Measurements from ENCODE around the gene CAMK4. TPM values are rescaled to one million over a fixed set of nuclear protein-coding genes. Genes with fewer than 3 reads are reported as not detected.

CAMK4 gene
- total RNA-seq, 1 donor from 2014 or later, result 3.8 TPM

DNA sequence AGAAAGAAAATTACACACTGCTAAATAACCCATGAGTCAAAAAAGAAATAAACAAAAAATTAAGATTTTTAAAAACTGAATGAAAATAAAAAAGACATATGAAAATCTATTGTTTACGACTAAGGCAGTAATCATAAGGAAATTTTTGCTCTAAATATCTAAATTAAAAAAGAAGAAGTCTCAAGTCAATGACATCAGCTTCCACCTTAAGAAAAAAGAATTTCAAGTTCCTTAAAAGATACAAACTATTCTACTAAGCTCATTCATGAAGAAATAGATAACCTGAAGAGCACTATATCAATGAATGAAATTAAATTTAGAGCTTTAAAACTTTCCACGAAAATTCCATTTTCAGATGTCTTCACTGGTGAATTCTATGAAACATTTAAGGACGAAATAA is 303.9 kb downstream of the CAMK4 start:
- no peak overlapping the region for H3K27ac ChIP-seq (ENCODE audit: low read depth, low read length)
- no peaks in the 10 kb centered on the region for H3K9me3 ChIP-seq (ENCODE audit: insufficient read depth, low read depth, low read length)
- H3K27ac Mint-ChIP-seq (ENCODE audit: unreplicated experiment), result no peak overlapping the region
- no peak for DNase-seq (ENCODE audit: low read depth)
- no peak overlapping the region for H2AFZ ChIP-seq (ENCODE audit: low read depth, low read length)
- no peaks in the 10 kb centered on the region for H3K27me3 ChIP-seq (ENCODE audit: insufficient read depth, low read length)
- H3K36me3 Mint-ChIP-seq (ENCODE audit: low read depth, unreplicated experiment), result no peaks in the 10 kb centered on the region
- peaks cover 16% of the 10 kb centered on the region for H3K4me1 Mint-ChIP-seq (ENCODE audit: low read depth, unreplicated experiment)
- no peak overlapping the region for H3K9ac ChIP-seq (ENCODE audit: low read length)
- no peaks in the 10 kb centered on the region for H3K4me1 ChIP-seq (ENCODE audit: insufficient read depth, low read length)
- H4K20me1 ChIP-seq (ENCODE audit: insufficient read depth, low read length), result no peaks in the 10 kb centered on the region
- no peak for FAIRE-seq
- H3K27me3 Mint-ChIP-seq (ENCODE audit: low read depth, unreplicated experiment), result no peaks in the 10 kb centered on the region
- H3K4me3 Mint-ChIP-seq (ENCODE audit: unreplicated experiment), result no peak overlapping the region
- H3K36me3 ChIP-seq (ENCODE audit: insufficient read depth, low read length), result no peaks in the 10 kb centered on the region
- no peak overlapping the region for H3K4me3 ChIP-seq (ENCODE audit: insufficient read depth, low read depth, low read length)
- H3K9me3 Mint-ChIP-seq (ENCODE audit: unreplicated experiment), result no peaks in the 10 kb centered on the region
- TF ChIP-seq EZH2 (IDR thresholded peaks at IDR 0.05; ENCODE audit: insufficient read depth, low read length), result no peak
- TF ChIP-seq, protein P1, sequence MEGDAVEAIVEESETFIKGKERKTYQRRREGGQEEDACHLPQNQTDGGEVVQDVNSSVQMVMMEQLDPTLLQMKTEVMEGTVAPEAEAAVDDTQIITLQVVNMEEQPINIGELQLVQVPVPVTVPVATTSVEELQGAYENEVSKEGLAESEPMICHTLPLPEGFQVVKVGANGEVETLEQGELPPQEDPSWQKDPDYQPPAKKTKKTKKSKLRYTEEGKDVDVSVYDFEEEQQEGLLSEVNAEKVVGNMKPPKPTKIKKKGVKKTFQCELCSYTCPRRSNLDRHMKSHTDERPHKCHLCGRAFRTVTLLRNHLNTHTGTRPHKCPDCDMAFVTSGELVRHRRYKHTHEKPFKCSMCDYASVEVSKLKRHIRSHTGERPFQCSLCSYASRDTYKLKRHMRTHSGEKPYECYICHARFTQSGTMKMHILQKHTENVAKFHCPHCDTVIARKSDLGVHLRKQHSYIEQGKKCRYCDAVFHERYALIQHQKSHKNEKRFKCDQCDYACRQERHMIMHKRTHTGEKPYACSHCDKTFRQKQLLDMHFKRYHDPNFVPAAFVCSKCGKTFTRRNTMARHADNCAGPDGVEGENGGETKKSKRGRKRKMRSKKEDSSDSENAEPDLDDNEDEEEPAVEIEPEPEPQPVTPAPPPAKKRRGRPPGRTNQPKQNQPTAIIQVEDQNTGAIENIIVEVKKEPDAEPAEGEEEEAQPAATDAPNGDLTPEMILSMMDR (IDR thresholded peaks at IDR 0.05; ENCODE audit: insufficient read depth, low read depth, low read length), result no peak
- H3K4me2 ChIP-seq (ENCODE audit: low read length), result no peak overlapping the region
- no peaks in the 10 kb centered on the region for H3K79me2 ChIP-seq (ENCODE audit: insufficient read depth, low read length)

GRCh38 chr5:111530298-111530740 is 306.1 kb downstream of the CAMK4 start:
- Histone ChIP-seq H3K4me2 (ENCODE audit: low read length) (peak overlapping the region; percentile 27), H3K9me3 (ENCODE audit: insufficient read depth, low read depth, low read length) (no peaks in the 10 kb centered on the region), H4K20me1 (ENCODE audit: insufficient read depth, low read length) (no peaks in the 10 kb centered on the region), H3K4me3 (ENCODE audit: insufficient read depth, low read depth, low read length) (no peak overlapping the region), H3K27me3 (ENCODE audit: insufficient read depth, low read length) (no peaks in the 10 kb centered on the region), H3K27ac (ENCODE audit: low read depth, low read length) (peak overlapping the region; percentile 57), H3K9ac (ENCODE audit: low read length) (peak overlapping the region; percentile 33), H2AFZ (ENCODE audit: low read depth, low read length) (peak overlapping the region; percentile 54), H3K36me3 (ENCODE audit: insufficient read depth, low read length) (no peaks in the 10 kb centered on the region), H3K79me2 (ENCODE audit: insufficient read depth, low read length) (no peaks in the 10 kb centered on the region), H3K4me1 (ENCODE audit: insufficient read depth, low read length) (no peaks in the 10 kb centered on the region)
- TF ChIP-seq, protein P1 (IDR thresholded peaks at IDR 0.05; ENCODE audit: insufficient read depth, low read depth, low read length), result no peak
- FAIRE-seq (peak; percentile 37), DNase-seq (ENCODE audit: low read depth) (peak; percentile 94)
- Mint-ChIP-seq H3K27ac (ENCODE audit: unreplicated experiment) (peak overlapping the region; percentile 88), H3K9me3 (ENCODE audit: unreplicated experiment) (no peaks in the 10 kb centered on the region), H3K27me3 (ENCODE audit: low read depth, unreplicated experiment) (no peaks in the 10 kb centered on the region), H3K36me3 (ENCODE audit: low read depth, unreplicated experiment) (no peaks in the 10 kb centered on the region), H3K4me1 (ENCODE audit: low read depth, unreplicated experiment) (peaks cover 16% of the 10 kb centered on the region), H3K4me3 (ENCODE audit: unreplicated experiment) (no peak overlapping the region)

- TF ChIP-seq, protein P1 (IDR thresholded peaks at IDR 0.05; ENCODE audit: insufficient read depth, low read depth, low read length), result no peak
- no peak for TF ChIP-seq EZH2 (IDR thresholded peaks at IDR 0.05; ENCODE audit: insufficient read depth, low read length)
- H2AFZ ChIP-seq (ENCODE audit: low read depth, low read length), result no peak overlapping the region
- H3K27me3 ChIP-seq (ENCODE audit: insufficient read depth, low read length), result no peaks in the 10 kb centered on the region
- DNase-seq (ENCODE audit: low read depth) (no peak), FAIRE-seq (no peak)
- H3K27ac Mint-ChIP-seq (ENCODE audit: unreplicated experiment), result no peak overlapping the region
- H3K4me1 ChIP-seq (ENCODE audit: insufficient read depth, low read length), result no peaks in the 10 kb centered on the region
- H3K9me3 Mint-ChIP-seq (ENCODE audit: unreplicated experiment), result no peaks in the 10 kb centered on the region
- no peak overlapping the region for H3K27ac ChIP-seq (ENCODE audit: low read depth, low read length)
- H4K20me1 ChIP-seq (ENCODE audit: insufficient read depth, low read length), result no peaks in the 10 kb centered on the region
- H3K4me3 Mint-ChIP-seq (ENCODE audit: unreplicated experiment), result no peak overlapping the region
- no peak overlapping the region for H3K4me2 ChIP-seq (ENCODE audit: low read length)
- no peak overlapping the region for H3K9ac ChIP-seq (ENCODE audit: low read length)
- peaks cover 1% of the 10 kb centered on the region for H3K27me3 Mint-ChIP-seq (ENCODE audit: low read depth, unreplicated experiment)
- H3K4me1 Mint-ChIP-seq (ENCODE audit: low read depth, unreplicated experiment), result peaks cover 16% of the 10 kb centered on the region
- no peaks in the 10 kb centered on the region for H3K36me3 ChIP-seq (ENCODE audit: insufficient read depth, low read length)
- no peaks in the 10 kb centered on the region for H3K9me3 ChIP-seq (ENCODE audit: insufficient read depth, low read depth, low read length)
- H3K36me3 Mint-ChIP-seq (ENCODE audit: low read depth, unreplicated experiment), result no peaks in the 10 kb centered on the region
- H3K4me3 ChIP-seq (ENCODE audit: insufficient read depth, low read depth, low read length), result no peak overlapping the region
- H3K79me2 ChIP-seq (ENCODE audit: insufficient read depth, low read length), result no peaks in the 10 kb centered on the region
These were observed 308.9 kb downstream of the CAMK4 start for GRCh38 chr5:111532886-111533582.
